Panc1 (cell line): ENCODE results near the gene TMEM218. TPM values are rescaled to one million over a fixed set of nuclear protein-coding genes. Genes with fewer than 3 reads are reported as not detected.
A peak's percentile ranks its signal among the peaks of the same experiment; 100 is the strongest.

ENCODE experiments used
- ATAC-seq: fragments of 200-7000 bp; cut with Tn5 transposase; 2 replicates; pipeline ENCODE4 v1.9.1; 2020; ENCODE audit warnings: mild to moderate bottlenecking, moderate library complexity
- BruUV-seq: library from RNA; stranded (reverse); fragments of 400-500 nt; replicated peaks from 2 replicates; lab custom pipeline; 2021; lab: Mats Ljungman, UMichigan
- CTCF ChIA-PET: fragments of 300-600 bp; sonication (Branson Sonifier 250); formaldehyde crosslinking; loops from one replicate; lab custom pipeline; 2022; ENCODE audit warnings: antibody characterized with exemption; lab: Charles Lee
- POLR2A ChIA-PET: fragments of 300-600 bp; sonication (Branson Sonifier 250); formaldehyde crosslinking; loops from one replicate; lab custom pipeline; 2022; ENCODE audit warnings: antibody characterized with exemption; lab: Charles Lee
- DNase-seq: peaks from one replicate; pipeline ENCODE4 v3.0.0-alpha.2; 2010; ENCODE audit warnings: low read depth, low spot score
- H3K27ac ChIP-seq: 2 replicates; pipeline ENCODE4 v1.5.1; 2011; ENCODE audit warnings: mild to moderate bottlenecking, low read length, inconsistent platforms
- H3K27me3 ChIP-seq: fragments of 200-500 bp; sonication (Bioruptor generic); 2 replicates; pipeline ENCODE4 v1.6.0; 2014; ENCODE audit warnings: low read length, inconsistent platforms; ENCODE audit not compliant: control insufficient read depth, insufficient read depth
- H3K36me3 ChIP-seq: fragments of 200-500 bp; sonication (Bioruptor generic); 2 replicates; pipeline ENCODE4 v1.5.1; 2014; ENCODE audit warnings: inconsistent platforms, mild to moderate bottlenecking, low read length, moderate library complexity; ENCODE audit not compliant: control insufficient read depth, insufficient read depth
- H3K4me1 ChIP-seq: 2 replicates; pipeline ENCODE4 v1.5.1; 2011; ENCODE audit warnings: inconsistent platforms, mild to moderate bottlenecking, low read length, moderate library complexity; ENCODE audit not compliant: control insufficient read depth, insufficient read depth
- H3K4me3 ChIP-seq, 2 experiments: 2 replicates each; pipeline ENCODE4 v1.5.1; 2011 to 2012; ENCODE audit warnings: low read depth in 2 of 2, low read length in 2 of 2, mild to moderate bottlenecking in 2 of 2, inconsistent platforms in 1 of 2, moderate library complexity in 1 of 2
- H3K9me3 ChIP-seq: fragments of 200-500 bp; sonication (Bioruptor generic); 2 replicates; pipeline ENCODE4 v1.5.1; 2014; ENCODE audit warnings: low read depth, mild to moderate bottlenecking, inconsistent platforms, low read length, moderate library complexity; ENCODE audit not compliant: control insufficient read depth, insufficient read depth
- POLR2AphosphoS5 ChIP-seq: IDR thresholded peaks from 2 replicates; pipeline ENCODE4 v1.6.1; 2012; ENCODE audit warnings: mild to moderate bottlenecking, low read depth, low read length, moderate library complexity
- SIN3A ChIP-seq: IDR thresholded peaks from 2 replicates; pipeline ENCODE4 v1.6.1; 2012; ENCODE audit warnings: low read depth, mild to moderate bottlenecking, low read length, moderate library complexity, borderline replicate concordance; ENCODE audit not compliant: insufficient read depth
- TCF7L2 ChIP-seq: IDR thresholded peaks from 2 replicates; pipeline ENCODE4 v1.6.1; 2011; ENCODE audit warnings: mild to moderate bottlenecking, low read depth, low read length, inconsistent platforms
- in situ Hi-C: cut with HindIII; loops from 2 replicates; pipeline ENCODE4 v1.10.0; 2016; ENCODE audit warnings: low sequenced_read_pairs, low pct_unique_long_range_greater_than_20kb
- intact Hi-C: fragments of 100-400 bp; cut with micrococcal nuclease; formaldehyde crosslinking; loops from one replicate; pipeline ENCODE4 v1.10.0; 2022; ENCODE audit not compliant: unreplicated experiment
- total RNA-seq: library from RNA; stranded (reverse); gene quantifications from one replicate; pipeline ENCODE4 v1.2.1, GENCODE V29; 2021; ENCODE audit not compliant: unreplicated experiment
- TF ChIP-seq, protein P1 (sequence below): fragments of 450-650 bp; IDR thresholded peaks from 2 replicates; pipeline ENCODE4 v1.5.1; 2017; ENCODE audit warnings: mild to moderate bottlenecking
- TF ChIP-seq, protein P2 (sequence below), 2 experiments: IDR thresholded peaks; 2 replicates each; pipeline ENCODE4 v1.6.1; 2011 to 2012; ENCODE audit warnings: low read depth in 2 of 2, control low read depth in 1 of 2, low read length in 1 of 2, mild to moderate bottlenecking in 1 of 2, moderate library complexity in 1 of 2; ENCODE audit not compliant: insufficient read depth in 1 of 2

TMEM218 gene
- total RNA-seq, 1 experiment from 2014 or later: 26.8 TPM

DNA sequence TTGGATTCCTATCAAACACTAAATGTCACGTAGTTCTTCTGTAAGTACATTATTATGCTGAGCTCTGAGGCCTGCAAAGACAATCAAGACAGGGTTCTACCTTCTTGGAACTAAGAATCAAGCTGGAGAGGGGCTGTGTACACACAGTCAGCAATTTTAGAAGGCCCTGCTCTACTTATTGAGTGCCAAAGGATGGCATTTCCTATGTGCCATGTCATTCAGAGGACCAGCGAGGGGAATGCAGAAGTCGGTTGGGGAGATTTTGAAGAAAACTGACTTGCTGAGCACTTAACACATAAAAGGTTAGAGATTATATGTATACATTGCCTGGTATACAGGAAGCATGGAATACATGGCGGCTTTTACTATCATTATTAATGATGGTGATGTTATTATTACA lies 43.1 kb downstream of the TMEM218 start:
- ChIA-PET CTCF (no interaction called here), POLR2A (no interaction called here)
- in situ Hi-C loops: no loop called here
- BruUV-seq: no TSS peak
- Histone ChIP-seq H3K27me3 (peaks cover 28% of the 10 kb centered on the region), H3K27ac (no peak overlapping the region), H3K9me3 (no peaks in the 10 kb centered on the region), H3K4me1 (no peaks in the 10 kb centered on the region), H3K36me3 (no peaks in the 10 kb centered on the region), H3K4me3 (no peak overlapping the region)
- TF ChIP-seq TCF7L2 (no peak), SIN3A (no peak), POLR2AphosphoS5 (no peak)
- TF ChIP-seq, protein P1, sequence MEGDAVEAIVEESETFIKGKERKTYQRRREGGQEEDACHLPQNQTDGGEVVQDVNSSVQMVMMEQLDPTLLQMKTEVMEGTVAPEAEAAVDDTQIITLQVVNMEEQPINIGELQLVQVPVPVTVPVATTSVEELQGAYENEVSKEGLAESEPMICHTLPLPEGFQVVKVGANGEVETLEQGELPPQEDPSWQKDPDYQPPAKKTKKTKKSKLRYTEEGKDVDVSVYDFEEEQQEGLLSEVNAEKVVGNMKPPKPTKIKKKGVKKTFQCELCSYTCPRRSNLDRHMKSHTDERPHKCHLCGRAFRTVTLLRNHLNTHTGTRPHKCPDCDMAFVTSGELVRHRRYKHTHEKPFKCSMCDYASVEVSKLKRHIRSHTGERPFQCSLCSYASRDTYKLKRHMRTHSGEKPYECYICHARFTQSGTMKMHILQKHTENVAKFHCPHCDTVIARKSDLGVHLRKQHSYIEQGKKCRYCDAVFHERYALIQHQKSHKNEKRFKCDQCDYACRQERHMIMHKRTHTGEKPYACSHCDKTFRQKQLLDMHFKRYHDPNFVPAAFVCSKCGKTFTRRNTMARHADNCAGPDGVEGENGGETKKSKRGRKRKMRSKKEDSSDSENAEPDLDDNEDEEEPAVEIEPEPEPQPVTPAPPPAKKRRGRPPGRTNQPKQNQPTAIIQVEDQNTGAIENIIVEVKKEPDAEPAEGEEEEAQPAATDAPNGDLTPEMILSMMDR: no peak
- TF ChIP-seq, protein P2, sequence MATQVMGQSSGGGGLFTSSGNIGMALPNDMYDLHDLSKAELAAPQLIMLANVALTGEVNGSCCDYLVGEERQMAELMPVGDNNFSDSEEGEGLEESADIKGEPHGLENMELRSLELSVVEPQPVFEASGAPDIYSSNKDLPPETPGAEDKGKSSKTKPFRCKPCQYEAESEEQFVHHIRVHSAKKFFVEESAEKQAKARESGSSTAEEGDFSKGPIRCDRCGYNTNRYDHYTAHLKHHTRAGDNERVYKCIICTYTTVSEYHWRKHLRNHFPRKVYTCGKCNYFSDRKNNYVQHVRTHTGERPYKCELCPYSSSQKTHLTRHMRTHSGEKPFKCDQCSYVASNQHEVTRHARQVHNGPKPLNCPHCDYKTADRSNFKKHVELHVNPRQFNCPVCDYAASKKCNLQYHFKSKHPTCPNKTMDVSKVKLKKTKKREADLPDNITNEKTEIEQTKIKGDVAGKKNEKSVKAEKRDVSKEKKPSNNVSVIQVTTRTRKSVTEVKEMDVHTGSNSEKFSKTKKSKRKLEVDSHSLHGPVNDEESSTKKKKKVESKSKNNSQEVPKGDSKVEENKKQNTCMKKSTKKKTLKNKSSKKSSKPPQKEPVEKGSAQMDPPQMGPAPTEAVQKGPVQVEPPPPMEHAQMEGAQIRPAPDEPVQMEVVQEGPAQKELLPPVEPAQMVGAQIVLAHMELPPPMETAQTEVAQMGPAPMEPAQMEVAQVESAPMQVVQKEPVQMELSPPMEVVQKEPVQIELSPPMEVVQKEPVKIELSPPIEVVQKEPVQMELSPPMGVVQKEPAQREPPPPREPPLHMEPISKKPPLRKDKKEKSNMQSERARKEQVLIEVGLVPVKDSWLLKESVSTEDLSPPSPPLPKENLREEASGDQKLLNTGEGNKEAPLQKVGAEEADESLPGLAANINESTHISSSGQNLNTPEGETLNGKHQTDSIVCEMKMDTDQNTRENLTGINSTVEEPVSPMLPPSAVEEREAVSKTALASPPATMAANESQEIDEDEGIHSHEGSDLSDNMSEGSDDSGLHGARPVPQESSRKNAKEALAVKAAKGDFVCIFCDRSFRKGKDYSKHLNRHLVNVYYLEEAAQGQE (IDR thresholded peaks at IDR 0.05; ENCODE audit: insufficient read depth in 1 of 2, low read depth in 2 of 2, low read length in 1 of 2): no peak
- intact Hi-C loops: no loop called here
- no peak for ATAC-seq
- no peak for DNase-seq

DNA sequence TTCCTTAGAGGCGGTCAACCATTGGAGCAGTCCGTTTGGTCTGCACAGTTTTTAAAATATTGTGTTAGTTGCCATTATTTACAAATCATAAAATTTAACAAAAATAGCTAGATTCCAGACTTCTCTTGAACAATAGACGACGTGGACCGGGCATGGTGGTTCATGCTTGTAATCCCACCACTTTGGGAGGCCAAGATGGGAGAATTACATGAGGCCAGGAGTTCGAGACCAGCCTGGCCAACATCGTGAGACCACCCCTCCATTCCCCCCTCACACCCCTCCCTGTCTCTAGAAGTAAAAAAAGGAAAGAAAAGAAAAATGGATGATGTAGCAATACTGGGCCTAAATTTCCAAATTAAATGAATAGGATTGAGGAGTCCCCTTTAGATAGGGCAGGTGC lies 47.4 kb downstream of the TMEM218 start:
- Histone ChIP-seq H3K27ac (no peak overlapping the region), H3K4me3 (peak overlapping the region in 1 of 2 experiments; percentile 66; a peak in 2 of 4 replicates), H3K36me3 (no peaks in the 10 kb centered on the region), H3K9me3 (no peaks in the 10 kb centered on the region), H3K4me1 (no peaks in the 10 kb centered on the region), H3K27me3 (peaks cover 41% of the 10 kb centered on the region)
- no TSS peak for BruUV-seq
- ATAC-seq: no peak
- CTCF ChIA-PET: no interaction called here
- no peak for DNase-seq
- TF ChIP-seq POLR2AphosphoS5 (no peak), TCF7L2 (no peak), SIN3A (no peak)
- TF ChIP-seq, protein P1: no peak
- TF ChIP-seq, protein P2 (IDR thresholded peaks at IDR 0.05; ENCODE audit: insufficient read depth in 1 of 2, low read depth in 2 of 2, low read length in 1 of 2): no peak
- intact Hi-C loops: no loop called here
- in situ Hi-C loops: no loop called here
- POLR2A ChIA-PET: interaction anchor here (0.7 kb wide), 1 partner anchor 38 kb away, joined by 3 read pairs; no protein-coding TSS in a partner anchor
